Urinary bladder (tissue), 4 donors: ENCODE results near the gene MAN1C1. TPM values are rescaled to one million over a fixed set of nuclear protein-coding genes. Genes with fewer than 3 reads are reported as not detected.

Experiments used
- DNase-seq: peaks from one replicate; pipeline ENCODE4 v3.0.0-alpha.2; 2015; ENCODE audit errors: extremely low spot score
- H3K27ac ChIP-seq: one replicate; pipeline ENCODE4 v1.5.1; 2013; ENCODE audit warnings: low read depth, mild to moderate bottlenecking, moderate library complexity
- H3K36me3 ChIP-seq: one replicate; pipeline ENCODE4 v1.6.1; 2013; ENCODE audit warnings: mild to moderate bottlenecking, moderate library complexity; ENCODE audit not compliant: insufficient read depth
- H3K4me1 ChIP-seq: one replicate; pipeline ENCODE4 v1.6.1; 2013; ENCODE audit warnings: mild to moderate bottlenecking, moderate library complexity; ENCODE audit not compliant: insufficient read depth
- H3K4me3 ChIP-seq: one replicate; pipeline ENCODE4 v1.5.1; 2013; ENCODE audit warnings: low read depth, low read length
- WGBS: extraction: QIAGEN DNeasy Blood & Tissue Kit; methylation state at CpG from one replicate; pipeline ENCODE4 v1.1.7; 2013; 5-methylcytosine and 5-hydroxymethylcytosine counted together
- polyA plus RNA-seq: library from polyadenylated mRNA; stranded (reverse); fragments of 200-250 nt; gene quantifications from one replicate; pipeline ENCODE4 v1.2.3, GENCODE V29; 2013
- total RNA-seq: library from RNA; depleted of rRNA; stranded (reverse); fragments of >200 nt; gene quantifications from one replicate; pipeline ENCODE4 v1.2.3, GENCODE V29; 2014
- donor health status: healthy with polysubstance abuse.
- donor health status: healthy.

MAN1C1 gene
- total and polyA plus RNA-seq, 2 donors: 18.2 to 26.4 TPM

GRCh38 chr1:25614501-25615171 is 2.0 kb upstream of the MAN1C1 start:
- H3K4me1 ChIP-seq: no peaks in the 10 kb centered on the region
- WGBS: 81% methylated on average over 4 of the region's 4 CpGs
- no peak overlapping the region for H3K27ac ChIP-seq

GRCh38 chr1:25615172-25615541 is 1.4 kb upstream of the MAN1C1 start:
- no peak for DNase-seq
- H3K36me3 ChIP-seq: no peaks in the 10 kb centered on the region
- 44% methylated on average over 7 of the region's 7 CpGs for WGBS
- no peak overlapping the region for H3K27ac ChIP-seq
- H3K4me1 ChIP-seq: no peaks in the 10 kb centered on the region
- no peak overlapping the region for H3K4me3 ChIP-seq

More at GRCh38 chr1:25614501-25615171, 2.0 kb upstream of the MAN1C1 start:
- no peaks in the 10 kb centered on the region for H3K36me3 ChIP-seq
- no peak overlapping the region for H3K4me3 ChIP-seq
- no peak for DNase-seq

GRCh38 chr1:25615563-25616094 is 962 bp upstream of the MAN1C1 start:
- DNase-seq: no peak
- 19% methylated on average over 12 of the region's 12 CpGs for WGBS
- Histone ChIP-seq H3K36me3 (no peaks in the 10 kb centered on the region), H3K4me3 (peak overlapping the region; percentile 49), H3K4me1 (no peaks in the 10 kb centered on the region), H3K27ac (peak overlapping the region; percentile 42)

- Histone ChIP-seq H3K4me3 (peak overlapping the region; percentile 79), H3K36me3 (no peaks in the 10 kb centered on the region), H3K4me1 (no peaks in the 10 kb centered on the region), H3K27ac (no peak overlapping the region)
- no peak for DNase-seq
- WGBS: under 1% methylated on average over 94 of the region's 94 CpGs
These were observed 515 bp downstream of the MAN1C1 start for GRCh38 chr1:25616987-25617624.

- peak overlapping the region; percentile 79 for H3K4me3 ChIP-seq
- H3K27ac ChIP-seq: peak overlapping the region; percentile 14
- H3K4me1 ChIP-seq: no peaks in the 10 kb centered on the region
- 4% methylated on average over 66 of the region's 66 CpGs for WGBS
- no peaks in the 10 kb centered on the region for H3K36me3 ChIP-seq
- no peak for DNase-seq
These were observed 1.2 kb downstream of the MAN1C1 start for GRCh38 chr1:25617625-25618432.

GRCh38 chr1:25618433-25618808 is 1.8 kb downstream of the MAN1C1 start:
- H3K27ac ChIP-seq: no peak overlapping the region
- no peaks in the 10 kb centered on the region for H3K4me1 ChIP-seq
- H3K4me3 ChIP-seq: peak overlapping the region; percentile 79
- no peaks in the 10 kb centered on the region for H3K36me3 ChIP-seq
- no peak for DNase-seq
- 29% methylated on average over 4 of the region's 4 CpGs for WGBS

GRCh38 chr1:25619101-25619890 is 2.7 kb downstream of the MAN1C1 start:
- WGBS: 28% methylated on average over 11 of the region's 11 CpGs
- Histone ChIP-seq H3K36me3 (no peaks in the 10 kb centered on the region), H3K27ac (peak overlapping the region; percentile 7), H3K4me3 (no peak overlapping the region), H3K4me1 (no peaks in the 10 kb centered on the region)
- no peak for DNase-seq

GRCh38 chr1:25620211-25620610 is 3.6 kb downstream of the MAN1C1 start:
- Histone ChIP-seq H3K27ac (peak overlapping the region; percentile 3), H3K4me1 (no peaks in the 10 kb centered on the region), H3K36me3 (no peaks in the 10 kb centered on the region), H3K4me3 (no peak overlapping the region)
- 62% methylated on average over 4 of the region's 4 CpGs for WGBS
- DNase-seq: no peak

GRCh38 chr1:25620701-25621350 is 4.2 kb downstream of the MAN1C1 start:
- Histone ChIP-seq H3K27ac (peak overlapping the region; percentile 3), H3K4me1 (no peaks in the 10 kb centered on the region)

GRCh38 chr1:25621876-25622275 is 5.3 kb downstream of the MAN1C1 start:
- no peak for DNase-seq
- Histone ChIP-seq H3K4me3 (no peak overlapping the region), H3K27ac (no peak overlapping the region), H3K4me1 (no peaks in the 10 kb centered on the region), H3K36me3 (no peaks in the 10 kb centered on the region)
- 93% methylated on average over 5 of the region's 5 CpGs for WGBS

More at GRCh38 chr1:25620701-25621350, 4.2 kb downstream of the MAN1C1 start:
- Histone ChIP-seq H3K36me3 (no peaks in the 10 kb centered on the region), H3K4me3 (no peak overlapping the region)
- WGBS: 93% methylated on average over 4 of the region's 4 CpGs
- DNase-seq: no peak

- H3K4me3 ChIP-seq: no peak overlapping the region
- H3K36me3 ChIP-seq: no peaks in the 10 kb centered on the region
- DNase-seq: no peak
- WGBS: 89% methylated on average over 6 of the region's 6 CpGs
- no peaks in the 10 kb centered on the region for H3K4me1 ChIP-seq
- no peak overlapping the region for H3K27ac ChIP-seq
These were observed 5.9 kb downstream of the MAN1C1 start for GRCh38 chr1:25622531-25622930.

GRCh38 chr1:25623007-25623406 is 6.4 kb downstream of the MAN1C1 start:
- no peak for DNase-seq
- Histone ChIP-seq H3K36me3 (no peaks in the 10 kb centered on the region), H3K4me1 (no peaks in the 10 kb centered on the region), H3K27ac (no peak overlapping the region), H3K4me3 (no peak overlapping the region)
- 67% methylated on average over 4 of the region's 4 CpGs for WGBS

- no peaks in the 10 kb centered on the region for H3K36me3 ChIP-seq
- 70% methylated on average over 4 of the region's 4 CpGs for WGBS
- no peaks in the 10 kb centered on the region for H3K4me1 ChIP-seq
- DNase-seq: no peak
- H3K27ac ChIP-seq: no peak overlapping the region
- no peak overlapping the region for H3K4me3 ChIP-seq
These were observed 7.1 kb downstream of the MAN1C1 start for GRCh38 chr1:25623731-25624130.
